Measurements from ENCODE around the gene HAUS3.
"Not testable (repeated sequence)": the region's sequence is repeated elsewhere in the genome, so short reads cannot be mapped to it uniquely, and the experiment has no call there.

The HAUS3 gene

DNA sequence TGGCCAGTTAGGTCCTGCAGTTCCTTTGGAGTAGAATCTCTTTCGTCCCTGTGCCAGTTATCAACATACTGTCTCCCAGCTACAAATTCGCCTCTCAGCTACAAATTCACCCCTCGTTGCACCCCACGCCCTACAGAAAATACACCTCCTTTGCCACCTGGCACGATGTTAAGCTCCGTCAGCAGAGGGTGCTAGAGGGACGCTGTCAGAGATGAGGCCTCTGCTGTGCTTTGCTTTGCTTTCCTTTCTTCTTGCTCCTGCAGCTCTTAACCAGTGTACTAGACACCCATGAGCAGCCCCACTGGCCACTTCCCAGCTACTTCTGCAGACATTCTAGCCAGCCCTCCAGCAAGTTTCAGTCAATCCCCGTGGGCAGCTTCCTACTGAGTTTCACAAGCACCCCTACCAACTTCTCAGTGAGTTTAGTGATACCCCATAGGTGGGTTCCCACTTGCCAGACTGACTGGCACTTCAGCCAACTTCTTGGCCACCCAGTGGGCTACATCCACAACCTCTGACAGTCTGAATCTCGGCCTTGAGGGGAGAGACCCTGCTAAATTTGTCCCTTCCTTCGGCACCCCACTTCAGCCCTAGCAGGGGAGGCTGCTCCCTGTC, 21.8 kb downstream of the HAUS3 start:
- peak; percentile 72 for DNase-seq (ENCODE audit: low read depth)

GRCh38 chr4:2219233-2219760, 22.6 kb downstream of the HAUS3 start:
- DNase-seq (ENCODE audit: low read depth) = no peak

DNA sequence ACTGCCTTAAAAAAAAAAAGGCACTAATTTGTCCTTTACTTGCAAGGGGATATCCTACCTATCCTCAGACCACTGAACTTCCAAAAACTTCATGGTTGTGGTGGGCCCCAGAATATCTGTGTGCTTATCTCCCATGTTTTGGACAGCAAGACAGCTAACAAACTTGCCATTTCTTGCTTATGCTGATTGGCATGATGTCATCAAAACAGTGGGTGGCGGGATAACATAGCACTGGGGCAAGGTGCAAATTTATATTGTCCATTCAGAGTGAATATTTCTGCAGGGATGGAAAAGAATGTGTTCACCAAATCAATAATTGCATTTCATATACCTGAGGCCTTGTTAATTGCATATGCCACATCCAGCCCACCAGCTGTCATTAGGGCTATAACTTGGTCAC, 23.5 kb downstream of the HAUS3 start:
- no peak for DNase-seq (ENCODE audit: low read depth)

GRCh38 chr4:2217726-2218125, 24.2 kb downstream of the HAUS3 start:
- DNase-seq (ENCODE audit: low read depth) = no peak

- DNase-seq (ENCODE audit: low read depth) = no peak
Measured at GRCh38 chr4:2212831-2213230, 29.1 kb downstream of the HAUS3 start.

- DNase-seq (ENCODE audit: low read depth) = not testable (repeated sequence)
Measured at GRCh38 chr4:2202789-2203188, 39.1 kb downstream of the HAUS3 start.

DNA sequence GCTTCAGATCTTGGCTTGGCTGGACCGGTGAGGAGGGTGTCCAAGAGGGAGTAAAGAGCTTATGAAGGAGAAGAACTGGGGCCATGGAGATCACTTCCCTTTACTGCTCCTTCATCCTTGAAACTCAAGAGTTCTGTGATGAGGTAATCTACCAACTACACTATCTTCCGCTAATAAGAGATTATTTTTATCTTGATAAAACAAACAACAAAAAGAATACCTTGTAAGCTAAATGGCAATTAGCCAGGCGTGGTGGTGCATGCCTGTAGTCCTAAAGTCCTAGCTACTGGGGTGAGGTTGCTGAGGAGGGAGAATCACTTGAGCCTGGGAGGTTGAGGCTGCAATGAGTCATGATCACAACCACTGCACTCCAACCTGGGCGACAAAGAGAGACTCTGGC, 47.4 kb downstream of the HAUS3 start:
- no peak for DNase-seq (ENCODE audit: low read depth)

GRCh38 chr4:2193326-2193725, 48.6 kb downstream of the HAUS3 start:
- DNase-seq (ENCODE audit: low read depth) = no peak

GRCh38 chr4:2186865-2187172, 55.1 kb downstream of the HAUS3 start:
- no peak for DNase-seq (ENCODE audit: low read depth)

DNA sequence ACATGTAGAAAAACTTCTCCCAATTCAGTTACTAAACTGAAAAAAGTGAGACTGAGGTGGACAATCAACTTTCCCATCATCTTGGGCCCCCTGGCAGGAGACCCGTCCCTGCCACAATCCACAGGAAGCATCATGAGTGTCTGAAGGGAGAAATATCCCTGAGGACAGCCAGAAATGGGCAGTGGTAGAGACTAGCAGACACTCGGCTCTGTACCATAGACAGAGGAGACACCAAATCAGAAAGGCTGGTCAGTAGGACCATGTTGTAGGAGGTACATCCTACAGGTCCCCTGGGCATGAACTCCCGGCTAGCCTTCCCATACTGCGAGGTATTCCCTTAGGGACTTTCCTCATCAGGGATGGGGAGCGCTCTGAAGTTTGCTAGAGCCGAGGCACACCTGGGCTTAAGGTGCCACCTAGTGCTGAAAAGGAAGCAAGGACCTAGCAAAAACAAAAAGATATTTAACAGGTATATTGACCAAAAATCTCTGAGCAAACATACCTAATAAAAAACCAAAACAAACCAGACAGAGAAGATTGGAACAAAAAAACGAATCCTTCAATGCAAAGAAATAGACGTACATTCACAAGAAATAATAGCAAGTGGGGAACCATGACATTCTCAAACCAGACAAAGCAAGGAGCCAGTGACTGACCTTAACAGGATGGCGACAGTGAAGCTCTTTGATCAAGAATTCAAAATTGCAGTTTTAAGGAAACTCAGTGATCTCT, 55.6 kb downstream of the HAUS3 start:
- no peak for DNase-seq (ENCODE audit: low read depth)

DNA sequence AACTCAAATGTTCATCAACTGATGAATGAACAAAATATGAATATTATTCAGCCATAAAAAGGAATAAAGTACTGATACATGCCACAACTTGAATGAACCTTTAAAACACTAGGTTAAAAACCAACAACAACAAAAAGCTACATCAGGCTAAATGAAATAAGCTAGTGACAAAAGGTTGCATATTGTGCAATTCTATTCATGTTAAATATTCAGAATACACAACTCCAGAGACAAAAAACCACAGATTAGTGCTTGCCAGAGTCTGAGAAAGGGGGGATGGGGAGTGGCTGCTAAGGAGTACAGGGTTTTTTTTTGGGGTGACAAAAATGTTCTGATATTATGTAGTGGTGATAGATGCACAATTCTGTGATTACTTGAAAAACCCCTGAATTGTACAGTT, 58.5 kb downstream of the HAUS3 start:
- no peak for DNase-seq (ENCODE audit: low read depth)

- DNase-seq (ENCODE audit: low read depth) = no peak
Measured at GRCh38 chr4:2182994-2183393, 58.9 kb downstream of the HAUS3 start.

GRCh38 chr4:2180410-2180809, 61.5 kb downstream of the HAUS3 start:
- DNase-seq (ENCODE audit: low read depth) = no peak

DNA sequence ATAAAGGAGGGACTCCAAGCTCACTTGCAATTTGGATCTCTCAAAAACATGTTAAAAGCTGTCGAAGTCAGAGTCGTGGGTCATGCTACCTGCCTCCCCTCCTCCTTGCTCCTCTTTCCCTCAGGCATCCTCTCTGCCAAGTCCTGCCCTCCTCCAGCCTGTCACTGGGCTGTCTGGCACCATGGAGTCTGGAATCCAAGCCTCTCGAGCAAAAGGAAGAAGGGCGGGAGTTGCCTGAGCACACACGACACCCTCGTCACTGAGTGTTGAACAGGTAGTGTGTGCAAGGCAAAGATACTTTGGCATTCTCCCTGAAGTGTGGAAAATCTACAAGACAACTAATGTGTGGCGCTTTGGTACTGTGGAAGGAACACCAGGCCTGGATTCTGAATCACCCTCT, 62.2 kb downstream of the HAUS3 start:
- no peak for DNase-seq (ENCODE audit: low read depth)

DNA sequence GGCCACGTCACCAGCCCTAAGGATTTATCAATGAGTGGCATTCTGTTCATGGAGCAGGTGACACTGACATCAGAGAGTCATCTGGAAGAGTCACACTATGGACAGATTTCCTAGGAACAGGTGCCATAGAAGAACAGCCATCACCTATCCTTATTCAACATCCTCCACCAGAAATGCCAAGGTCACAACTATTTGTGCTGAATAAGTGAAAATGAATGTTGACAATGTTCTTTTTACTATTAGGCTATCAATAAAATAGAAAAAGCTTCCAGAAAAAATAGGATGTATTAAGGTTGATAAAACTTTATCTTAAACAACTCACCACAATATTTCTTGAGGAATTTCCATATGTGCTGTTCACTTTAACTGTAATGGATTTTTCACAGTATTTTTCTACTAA, 62.9 kb downstream of the HAUS3 start:
- no peak for DNase-seq (ENCODE audit: low read depth)
